Myocyte (in vitro differentiated cells): ENCODE data around the gene RUNX1. TPM values are rescaled to one million over a fixed set of nuclear protein-coding genes. Genes with fewer than 3 reads are reported as not detected.

ENCODE experiments used
- DNase-seq: peaks from one replicate; pipeline ENCODE4 v3.0.0-alpha.2; 2012; ENCODE audit warnings: low read depth
- total RNA-seq: library from RNA; depleted of rRNA; stranded (reverse); fragments of >200 nt; gene quantifications from 2 replicates; pipeline ENCODE4 v1.2.3, GENCODE V29; 2014

The RUNX1 gene
- total RNA-seq, 1 donor from 2014 or later, result 166 TPM

GRCh38 chr21:34904526-34905217 is 144.4 kb downstream of the RUNX1 start:
- no peak for DNase-seq

- DNase-seq, result peak; percentile 45
These were observed 148.7 kb downstream of the RUNX1 start for GRCh38 chr21:34900376-34900775.

- DNase-seq, result no peak
These were observed 149.3 kb downstream of the RUNX1 start for GRCh38 chr21:34899760-34900159.

GRCh38 chr21:34899302-34899701 is 149.8 kb downstream of the RUNX1 start:
- no peak for DNase-seq

- DNase-seq, result no peak
These were observed 151.3 kb downstream of the RUNX1 start for GRCh38 chr21:34897828-34898227.

GRCh38 chr21:34894401-34894800 is 154.7 kb downstream of the RUNX1 start:
- DNase-seq, result no peak

GRCh38 chr21:34892209-34892608 is 156.9 kb downstream of the RUNX1 start:
- DNase-seq, result no peak

GRCh38 chr21:34891613-34891943 is 157.5 kb downstream of the RUNX1 start:
- DNase-seq, result no peak

GRCh38 chr21:34890724-34891612 is 158.1 kb downstream of the RUNX1 start:
- DNase-seq, result peak; percentile 26

GRCh38 chr21:34890470-34890723 is 158.7 kb downstream of the RUNX1 start:
- no peak for DNase-seq

GRCh38 chr21:34889676-34890469 is 159.2 kb downstream of the RUNX1 start:
- peak; percentile 78 for DNase-seq

- DNase-seq, result peak; percentile 68
These were observed 159.8 kb downstream of the RUNX1 start for GRCh38 chr21:34889320-34889675.

- DNase-seq, result peak; percentile 96
These were observed 160.4 kb downstream of the RUNX1 start for GRCh38 chr21:34888569-34889319.

- DNase-seq, result peak; percentile 98
These were observed 161.2 kb downstream of the RUNX1 start for GRCh38 chr21:34887725-34888568.

GRCh38 chr21:34887105-34887442 is 162.0 kb downstream of the RUNX1 start:
- DNase-seq, result peak; percentile 29

GRCh38 chr21:34886240-34887104 is 162.6 kb downstream of the RUNX1 start:
- peak; percentile 33 for DNase-seq

GRCh38 chr21:34885626-34886239 is 163.4 kb downstream of the RUNX1 start:
- DNase-seq, result peak; percentile 45

GRCh38 chr21:34885125-34885524 is 164.0 kb downstream of the RUNX1 start:
- DNase-seq, result peak; percentile 56

- peak; percentile 44 for DNase-seq
These were observed 164.7 kb downstream of the RUNX1 start for GRCh38 chr21:34884346-34884929.
